GM19193 (cell line): ENCODE measurements around the gene DIPK2B.

Source experiments
- POLR2A ChIP-seq: IDR thresholded peaks from 4 replicates; pipeline ENCODE4 v1.6.1; 2011; ENCODE audit not compliant: insufficient read depth, insufficient read length; ENCODE audit errors: extremely low read depth

DIPK2B gene

GRCh38 chrX:45187731-45188130, 12.9 kb downstream of the DIPK2B start:
- TF ChIP-seq POLR2A = no peak

- no peak for TF ChIP-seq POLR2A
These were observed 14.0 kb downstream of the DIPK2B start for GRCh38 chrX:45186643-45187026.

- no peak for TF ChIP-seq POLR2A
These were observed 16.5 kb downstream of the DIPK2B start for GRCh38 chrX:45184211-45184610.

GRCh38 chrX:45172890-45173289, 27.8 kb downstream of the DIPK2B start:
- no peak for TF ChIP-seq POLR2A

- TF ChIP-seq POLR2A = no peak
These were observed 33.9 kb downstream of the DIPK2B start for GRCh38 chrX:45166781-45167180.

GRCh38 chrX:45165726-45166125, 35.0 kb downstream of the DIPK2B start:
- no peak for TF ChIP-seq POLR2A

GRCh38 chrX:45164995-45165394, 35.7 kb downstream of the DIPK2B start:
- TF ChIP-seq POLR2A = no peak

- TF ChIP-seq POLR2A = no peak
These were observed 36.6 kb downstream of the DIPK2B start for GRCh38 chrX:45164021-45164621.

GRCh38 chrX:45157647-45158046, 43.0 kb downstream of the DIPK2B start:
- TF ChIP-seq POLR2A = no peak

- no peak for TF ChIP-seq POLR2A
These were observed 46.2 kb downstream of the DIPK2B start for GRCh38 chrX:45154462-45154861.

- TF ChIP-seq POLR2A = no peak
These were observed 46.7 kb downstream of the DIPK2B start for GRCh38 chrX:45154033-45154360.
